ENCODE results near the gene BCL2.

BCL2 gene

GRCh38 chr18:63102941-63103744 is 216.4 kb downstream of the BCL2 start:
- Histone ChIP-seq H3K4me1 (peaks cover 77 to 100% (median 100%) of the 10 kb centered on the region in 10 experiments), H3K9ac (peak overlapping the region in 4 of 11 experiments; percentile 80 to 85 (median 82); a peak in 6 of 22 replicates), H3K27ac (peak overlapping the region in 8 of 11 experiments; percentile 81 to 97 (median 90); a peak in 16 of 22 replicates), H3K9me3 (replicated peaks in 1 of 11) (peaks cover 0 to 9% (median 0%) of the 10 kb centered on the region in 11 experiments; a peak in 4 of 22 replicates), H3K27me3 (peaks cover 0 to 24% (median 0%) of the 10 kb centered on the region in 11 experiments; a peak in 4 of 22 replicates), H4K20me1 (no peaks in the 10 kb centered on the region), H3K4me2 (peak overlapping the region; percentile 72 to 98 (median 92); a peak in 21 of 22 replicates), H3K4me3 (no peak overlapping the region), H3K36me3 (no peaks in the 10 kb centered on the region)
- TF ChIP-seq Cebpa-rat (IDR thresholded peaks at IDR 0.05) = no peak

GRCh38 chr18:63100630-63101055 is 218.9 kb downstream of the BCL2 start:
- Histone ChIP-seq H3K4me3 (peak overlapping the region in 4 of 10 experiments; percentile 0 to 53 (median 10); a peak in 4 of 20 replicates), H3K9me3 (replicated peaks in 1 of 11) (peaks cover 0 to 15% (median 4%) of the 10 kb centered on the region in 11 experiments; a peak in 8 of 22 replicates), H4K20me1 (no peaks in the 10 kb centered on the region), H3K27me3 (peaks cover 0 to 24% (median 0%) of the 10 kb centered on the region in 11 experiments; a peak in 4 of 22 replicates), H3K9ac (peak overlapping the region in 8 of 11 experiments; percentile 67 to 85 (median 78); a peak in 15 of 22 replicates), H3K27ac (peak overlapping the region in 9 of 11 experiments; percentile 3 to 97 (median 89); a peak in 17 of 22 replicates), H3K4me2 (peak overlapping the region; percentile 76 to 98 (median 92)), H3K36me3 (no peaks in the 10 kb centered on the region), H3K4me1 (peaks cover 58 to 100% (median 99%) of the 10 kb centered on the region in 10 experiments)
- TF ChIP-seq Cebpa-rat (IDR thresholded peaks at IDR 0.05) = no peak; a peak in 1 of 22 replicates

GRCh38 chr18:63099848-63100629 is 219.5 kb downstream of the BCL2 start:
- Histone ChIP-seq H4K20me1 (no peaks in the 10 kb centered on the region), H3K27me3 (peaks cover 0 to 24% (median 0%) of the 10 kb centered on the region in 11 experiments; a peak in 4 of 22 replicates), H3K36me3 (no peaks in the 10 kb centered on the region), H3K4me2 (peak overlapping the region; percentile 76 to 98 (median 92)), H3K9ac (peak overlapping the region in 9 of 11 experiments; percentile 31 to 85 (median 75); a peak in 16 of 22 replicates), H3K4me3 (peak overlapping the region in 6 of 10 experiments; percentile 0 to 53 (median 12); a peak in 6 of 20 replicates), H3K4me1 (peaks cover 58 to 98% (median 93%) of the 10 kb centered on the region in 10 experiments), H3K27ac (peak overlapping the region in 10 of 11 experiments; percentile 16 to 97 (median 88); a peak in 19 of 22 replicates), H3K9me3 (replicated peaks in 1 of 11) (peaks cover 0 to 15% (median 7%) of the 10 kb centered on the region in 11 experiments; a peak in 16 of 22 replicates)
- TF ChIP-seq Cebpa-rat (IDR thresholded peaks at IDR 0.05) = peak in 7 of 11 experiments; percentile 75 to 91 (median 81); a peak in 12 of 22 replicates

- Histone ChIP-seq H3K4me1 (peaks cover 55 to 90% (median 85%) of the 10 kb centered on the region in 10 experiments), H3K4me3 (peak overlapping the region in 7 of 10 experiments; percentile 18 to 53 (median 41); a peak in 11 of 20 replicates), H3K27ac (peak overlapping the region in 10 of 11 experiments; percentile 34 to 97 (median 88); a peak in 19 of 22 replicates), H4K20me1 (no peaks in the 10 kb centered on the region), H3K36me3 (no peaks in the 10 kb centered on the region; a peak in 1 of 22 replicates), H3K9me3 (replicated peaks in 1 of 11) (peaks cover 0 to 21% (median 15%) of the 10 kb centered on the region in 11 experiments; a peak in 18 of 22 replicates), H3K27me3 (peaks cover 0 to 24% (median 0%) of the 10 kb centered on the region in 11 experiments; a peak in 4 of 22 replicates), H3K4me2 (peak overlapping the region; percentile 76 to 98 (median 92)), H3K9ac (peak overlapping the region in 9 of 11 experiments; percentile 31 to 85 (median 75); a peak in 18 of 22 replicates)
- TF ChIP-seq Cebpa-rat (IDR thresholded peaks at IDR 0.05) = no peak
Measured at GRCh38 chr18:63099091-63099840, 220.3 kb downstream of the BCL2 start.

GRCh38 chr18:63098018-63098981 is 221.3 kb downstream of the BCL2 start:
- Histone ChIP-seq H3K27ac (peak overlapping the region in 10 of 11 experiments; percentile 34 to 97 (median 88); a peak in 19 of 22 replicates), H3K36me3 (no peaks in the 10 kb centered on the region; a peak in 1 of 22 replicates), H3K4me2 (peak overlapping the region; percentile 76 to 98 (median 92)), H3K4me3 (peak overlapping the region in 8 of 10 experiments; percentile 9 to 53 (median 40); a peak in 13 of 20 replicates), H4K20me1 (no peaks in the 10 kb centered on the region), H3K27me3 (peaks cover 0 to 24% (median 0%) of the 10 kb centered on the region in 11 experiments; a peak in 4 of 22 replicates), H3K4me1 (peaks cover 49 to 80% (median 76%) of the 10 kb centered on the region in 10 experiments), H3K9ac (peak overlapping the region in 9 of 11 experiments; percentile 31 to 85 (median 75); a peak in 18 of 22 replicates), H3K9me3 (replicated peaks in 1 of 11) (peaks cover 0 to 29% (median 24%) of the 10 kb centered on the region in 11 experiments; a peak in 18 of 22 replicates)
- TF ChIP-seq Cebpa-rat (IDR thresholded peaks at IDR 0.05) = peak in 5 of 11 experiments; percentile 13 to 77 (median 27); a peak in 3 of 22 replicates

GRCh38 chr18:63097178-63097577 is 222.4 kb downstream of the BCL2 start:
- H3K4me1 ChIP-seq = peaks cover 42 to 69% (median 65%) of the 10 kb centered on the region in 10 experiments
- peaks cover 0 to 18% (median 0%) of the 10 kb centered on the region in 11 experiments; a peak in 4 of 22 replicates for H3K27me3 ChIP-seq
- H3K9ac ChIP-seq = peak overlapping the region in 5 of 11 experiments; percentile 69 to 85 (median 81); a peak in 5 of 22 replicates
- no peaks in the 10 kb centered on the region; a peak in 1 of 22 replicates for H3K36me3 ChIP-seq
- peaks cover 0 to 40% (median 29%) of the 10 kb centered on the region in 11 experiments; a peak in 18 of 22 replicates for H3K9me3 ChIP-seq (replicated peaks in 1 of 11)
- peak overlapping the region in 1 of 10 experiments; percentile 8; a peak in 1 of 20 replicates for H3K4me3 ChIP-seq
- H4K20me1 ChIP-seq = no peaks in the 10 kb centered on the region
- no peak for TF ChIP-seq Cebpa-rat (IDR thresholded peaks at IDR 0.05)
- peak overlapping the region in 8 of 11 experiments; percentile 81 to 97 (median 90); a peak in 17 of 22 replicates for H3K27ac ChIP-seq
- peak overlapping the region in 9 of 11 experiments; percentile 88 to 98 (median 93); a peak in 18 of 22 replicates for H3K4me2 ChIP-seq
